ENCODE data around the gene PDLIM7. TPM values are rescaled to one million over a fixed set of nuclear protein-coding genes. Genes with fewer than 3 reads are reported as not detected.

PDLIM7 gene
- total and polyA plus RNA-seq, 2 of the 8 experiments (the other 6 are each of a cell fraction or from before 2014, with no cell fraction given): 67.3 to 94.2 TPM

DNA sequence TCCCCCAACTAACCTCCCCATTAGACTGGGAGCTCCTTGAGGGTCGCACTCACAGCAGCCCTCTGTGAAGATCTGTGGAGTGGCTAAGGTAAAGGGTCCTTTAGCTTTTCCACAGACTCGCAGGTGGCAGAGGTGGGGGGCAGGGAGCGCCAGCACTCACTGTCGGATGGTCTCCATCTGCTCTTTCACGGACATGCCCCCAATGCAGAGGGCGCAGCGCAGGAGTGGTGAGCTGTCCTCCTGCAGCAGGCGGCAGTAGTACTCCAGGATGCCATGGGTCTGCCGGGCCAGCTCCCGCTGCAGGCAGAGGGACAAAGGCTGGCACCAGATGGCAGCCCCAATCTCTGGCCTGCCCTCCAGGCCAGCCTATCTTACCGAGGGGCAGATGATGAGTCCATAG lies 17.1 kb upstream of the PDLIM7 start:
- Histone ChIP-seq H4K91ac (replicated peaks; ENCODE audit: insufficient read length, low read length) (no peak overlapping the region), H3K9ac (replicated peaks in 1 of 4; ENCODE audit: extremely low read depth in 1 of 4, low read depth in 3 of 4, low read length in 3 of 4) (no peak overlapping the region), H3K9me3 (ENCODE audit: insufficient read depth in 2 of 2, low read depth in 1 of 2, low read length in 1 of 2) (no peaks in the 10 kb centered on the region), H3K4me2 (ENCODE audit: insufficient read depth in 1 of 2, low read depth in 2 of 2, low read length in 2 of 2) (no peak overlapping the region), H2BK20ac (ENCODE audit: low read length) (no peak overlapping the region), H2BK12ac (ENCODE audit: low read depth, low read length) (no peak overlapping the region), H4K20me1 (replicated peaks in 1 of 2; ENCODE audit: control insufficient read depth in 1 of 2, insufficient read depth in 2 of 2, low read length in 2 of 2) (peaks cover 0 to 14% of the 10 kb centered on the region in 2 experiments), H3K18ac (ENCODE audit: extremely low read depth, low read length) (no peak overlapping the region), H3K4me1 (replicated peaks in 1 of 4; ENCODE audit: control insufficient read depth in 3 of 4, insufficient read depth in 4 of 4, low read length in 3 of 4) (peaks cover 4 to 11% (median 6%) of the 10 kb centered on the region in 4 experiments; a peak in 6 of 7 replicates), H3K79me2 (ENCODE audit: control insufficient read depth in 1 of 2, insufficient read depth in 2 of 2, low read length in 2 of 2) (peaks cover 0 to 9% of the 10 kb centered on the region in 2 experiments; a peak in 1 of 4 replicates), H2AFZ (ENCODE audit: low read length) (no peak overlapping the region), H2BK5ac (ENCODE audit: low read depth, low read length) (no peak overlapping the region), H3K23me2 (ENCODE audit: low read depth, low read length) (peaks cover 8% of the 10 kb centered on the region), H3K4me3 (ENCODE audit: extremely low read depth in 1 of 4, insufficient read depth in 2 of 4, low read depth in 3 of 4, low read length in 4 of 4) (no peak overlapping the region), H3K14ac (ENCODE audit: insufficient read length) (no peak overlapping the region), H4K5ac (ENCODE audit: insufficient read length, low read depth, low read length) (no peak overlapping the region), H2AK5ac (ENCODE audit: low read depth, low read length) (no peak overlapping the region), H3K23ac (ENCODE audit: insufficient read length) (no peak overlapping the region), H2BK15ac (ENCODE audit: low read length) (no peak overlapping the region), H3K79me1 (ENCODE audit: low read depth, low read length) (peaks cover 5% of the 10 kb centered on the region; the same call in 1 of the 2 replicates), H3K27me3 (replicated peaks in 1 of 4; ENCODE audit: control insufficient read depth in 3 of 4, extremely low read depth in 1 of 4, insufficient read depth in 3 of 4, low read length in 3 of 4) (no peaks in the 10 kb centered on the region), H3K56ac (replicated peaks; ENCODE audit: insufficient read length, low read depth, low read length) (no peak overlapping the region), H3K4ac (replicated peaks; ENCODE audit: insufficient read length, low read depth, low read length) (no peak overlapping the region), H3K36me3 (ENCODE audit: control insufficient read depth in 2 of 4, insufficient read depth in 4 of 4, low read length in 3 of 4) (peaks cover 27 to 56% (median 47%) of the 10 kb centered on the region in 4 experiments), H2BK120ac (replicated peaks; ENCODE audit: low read depth, low read length) (no peak overlapping the region), H3K27ac (ENCODE audit: low read depth, low read length) (no peak overlapping the region), H4K8ac (ENCODE audit: extremely low read depth, insufficient read depth, low read length) (peak overlapping the region; percentile 53; the same call in 1 of the 2 replicates)
- no peak for DNase-seq (ENCODE audit: low read depth in 1 of 2, low spot score in 2 of 2)
- ChIA-PET POLR2A (ENCODE audit: partially characterized antibody) (interaction anchor here (0.8 to 4.7 kb wide), 7 partner anchors 11 to 26 kb away, joined by 3 to 53 read pairs (median 3); partner anchors contain the start of gene PDLIM7), CTCF (ENCODE audit: partially characterized antibody) (interaction anchor here (0.5 to 20.8 kb wide), 5 partner anchors 9 to 40 kb away, joined by 3 to 306 read pairs (median 4); no protein-coding TSS in a partner anchor)
- no peak for FAIRE-seq
- WGBS, 2 experiments (ENCODE audit: extremely low coverage in 1 of 2, insufficient coverage in 1 of 2, insufficient read length in 1 of 2, insufficient replicate concordance in 2 of 2, low coverage in 1 of 2, low lambda C conversion rate in 2 of 2, missing lambda C conversion rate in 1 of 2): 93% methylated on average over 11 of the region's 11 CpGs; no CpG with 5 or more reads in 1 of the 2 experiments
- TF ChIP-seq TBP (IDR thresholded peaks at IDR 0.05; ENCODE audit: low read depth, low read length) (no peak), CEBPB (IDR thresholded peaks at IDR 0.05; ENCODE audit: low read depth, low read length) (no peak), RNF2 (IDR thresholded peaks at IDR 0.05; ENCODE audit: borderline replicate concordance, low read depth, low read length, missing control alignments, poor library complexity, severe bottlenecking) (no peak), SP1 (IDR thresholded peaks at IDR 0.05; ENCODE audit: low read depth, low read length) (no peak), CHD2 (IDR thresholded peaks at IDR 0.05; ENCODE audit: low read length) (no peak), GABPA (IDR thresholded peaks at IDR 0.05; ENCODE audit: borderline replicate concordance, insufficient read depth, low read length) (no peak), CREB1 (IDR thresholded peaks at IDR 0.05) (no peak), NRF1 (IDR thresholded peaks at IDR 0.05; ENCODE audit: low read depth, low read length) (no peak), SIRT6 (IDR thresholded peaks at IDR 0.05; ENCODE audit: low read length) (no peak), PHF8 (conservative IDR thresholded peaks at IDR 0.05; ENCODE audit: low read depth, low read length) (no peak), SP4 (IDR thresholded peaks at IDR 0.05; ENCODE audit: low read length) (no peak), KDM4A (IDR thresholded peaks at IDR 0.05; ENCODE audit: low read depth, low read length, severe bottlenecking) (no peak), BACH1 (IDR thresholded peaks at IDR 0.05; ENCODE audit: low read length) (no peak), NANOG (IDR thresholded peaks at IDR 0.05; ENCODE audit: insufficient read depth, low read depth, low read length, poor library complexity, severe bottlenecking) (no peak), TEAD4 (IDR thresholded peaks at IDR 0.05; ENCODE audit: low read depth, low read length) (no peak), SP2 (IDR thresholded peaks at IDR 0.05; ENCODE audit: low read length) (no peak)

Measured in H1 (cell line).